GM18505 (cell line): ENCODE measurements around the gene MCM8.

Experiments used
- ATAC-seq: cut with Tn5 transposase; IDR thresholded peaks from one replicate; pipeline ENCODE4 v1.9.1; 2021; ENCODE audit not compliant: unreplicated experiment
- POLR2A ChIP-seq: IDR thresholded peaks from 4 replicates; pipeline ENCODE4 v1.6.1; 2011; ENCODE audit warnings: borderline replicate concordance; ENCODE audit not compliant: insufficient read depth, insufficient read length; ENCODE audit errors: extremely low read depth

Gene MCM8

DNA sequence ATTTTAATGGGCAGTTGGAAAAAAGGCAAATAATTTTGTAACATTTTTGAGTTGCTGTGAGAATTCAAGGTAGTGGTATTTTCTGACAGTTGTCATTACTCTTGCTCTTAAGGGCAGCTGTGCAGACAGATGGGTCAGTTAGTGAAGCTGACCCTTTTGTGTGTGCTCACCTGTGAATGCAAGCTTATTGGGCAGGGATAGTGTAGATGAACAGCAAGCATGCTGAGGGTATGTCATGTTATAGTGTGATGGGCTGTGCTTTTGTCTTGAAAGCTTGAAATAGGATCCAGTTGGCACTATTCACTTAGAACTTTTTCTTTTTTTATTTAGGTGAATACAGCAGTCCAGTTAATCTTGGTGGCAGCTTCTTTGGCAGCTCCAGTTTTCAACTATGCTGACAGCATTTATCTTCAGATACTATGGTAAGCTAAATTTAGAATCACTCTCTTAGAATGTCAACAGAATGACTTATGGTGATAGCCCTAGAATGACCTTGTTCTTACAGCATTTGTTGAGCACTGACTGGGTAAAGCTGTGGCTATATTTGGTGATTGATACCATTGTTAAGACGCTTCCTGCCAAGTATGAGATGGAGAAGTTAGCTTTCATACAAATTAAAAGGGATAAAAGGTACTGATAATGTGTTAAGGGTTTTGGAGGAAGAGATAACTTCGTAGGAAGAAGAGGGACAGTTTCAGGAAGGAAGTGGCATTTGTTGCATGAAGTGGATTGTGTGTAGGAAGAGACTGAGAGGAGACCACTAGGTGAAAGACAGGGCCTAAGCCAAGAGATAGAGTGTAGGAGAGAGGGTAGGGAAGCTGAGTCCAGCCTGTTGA lies 83.9 kb downstream of the MCM8 start:
- ATAC-seq = no peak
- no peak for TF ChIP-seq POLR2A

DNA sequence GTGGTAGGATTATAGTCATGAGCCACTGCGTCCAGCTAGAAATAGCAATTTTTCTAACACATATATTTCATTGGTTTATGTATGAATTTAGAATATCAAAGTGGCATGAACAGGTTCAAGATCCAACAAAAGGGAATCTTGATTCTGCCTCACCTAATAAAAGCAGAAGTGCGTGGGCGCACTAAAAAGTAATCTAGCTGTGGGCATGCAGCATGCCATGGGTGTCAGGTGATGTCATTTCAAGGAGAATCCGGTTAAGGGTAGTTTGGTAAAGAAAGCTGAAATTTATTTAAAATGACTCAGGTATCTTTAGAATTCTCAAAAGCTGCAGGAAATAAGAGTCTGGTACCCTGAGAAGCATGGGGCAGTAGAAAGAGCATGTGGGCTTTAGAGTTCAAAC lies 85.8 kb downstream of the MCM8 start:
- ATAC-seq = no peak
- no peak for TF ChIP-seq POLR2A

DNA sequence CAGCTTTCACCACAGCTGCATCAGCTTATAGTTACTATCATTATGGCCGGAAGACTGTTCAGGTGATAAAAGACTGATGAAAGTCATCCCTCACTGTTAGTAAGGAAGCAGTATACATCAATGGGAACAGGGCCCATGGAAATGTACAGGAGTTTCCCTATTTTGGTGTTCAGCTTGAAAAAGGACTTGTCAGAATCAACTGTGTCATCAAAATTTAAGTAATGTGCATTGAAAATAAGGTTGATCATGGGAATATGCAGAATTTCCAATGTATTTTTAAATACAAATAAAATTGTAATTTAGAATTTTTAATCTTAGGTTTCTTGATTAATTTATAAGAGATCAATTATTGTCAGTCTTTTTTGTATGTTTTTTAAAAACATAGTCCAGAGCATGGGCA lies 86.6 kb downstream of the MCM8 start:
- ATAC-seq = no peak
- TF ChIP-seq POLR2A = no peak

DNA sequence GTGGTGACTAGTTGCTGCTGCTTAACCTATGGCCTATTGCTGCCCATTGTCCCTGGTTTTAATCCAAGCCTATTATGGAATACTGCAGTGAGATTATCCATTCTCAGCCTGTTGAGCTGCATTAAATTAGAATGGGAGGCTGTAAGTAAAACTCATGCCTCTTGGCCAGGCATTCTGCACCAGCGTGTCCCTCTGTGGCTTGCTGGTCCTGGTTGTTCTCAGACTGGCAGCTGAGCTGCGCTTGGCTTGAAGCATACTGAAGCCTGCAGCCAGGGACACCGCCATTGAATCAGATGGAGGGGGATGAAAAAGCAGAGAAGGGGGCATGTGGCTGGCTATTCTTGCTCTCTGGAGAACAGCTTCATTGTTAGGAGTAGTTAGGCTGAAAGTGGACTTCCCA lies 87.8 kb downstream of the MCM8 start:
- ATAC-seq = no peak
- TF ChIP-seq POLR2A = no peak

DNA sequence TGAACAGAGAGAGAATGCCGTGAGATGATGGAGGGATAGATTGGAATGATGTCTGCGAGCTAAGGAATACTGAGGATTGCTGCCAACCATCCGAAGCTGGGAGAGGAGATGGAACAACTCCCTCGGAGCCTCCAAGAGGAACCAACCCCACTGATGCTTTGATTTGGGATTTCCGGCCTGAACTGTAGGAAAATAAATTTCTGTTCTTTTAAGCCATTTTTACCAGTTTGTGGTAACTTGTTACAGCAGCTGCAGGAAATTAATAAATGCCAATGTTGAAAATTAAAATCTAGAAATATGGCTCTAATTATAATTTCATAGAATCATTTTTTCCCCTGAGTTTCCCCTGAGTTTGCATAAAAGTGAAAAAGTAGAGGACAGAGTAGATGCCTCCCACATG lies 89.3 kb downstream of the MCM8 start:
- TF ChIP-seq POLR2A = no peak
- ATAC-seq = no peak

DNA sequence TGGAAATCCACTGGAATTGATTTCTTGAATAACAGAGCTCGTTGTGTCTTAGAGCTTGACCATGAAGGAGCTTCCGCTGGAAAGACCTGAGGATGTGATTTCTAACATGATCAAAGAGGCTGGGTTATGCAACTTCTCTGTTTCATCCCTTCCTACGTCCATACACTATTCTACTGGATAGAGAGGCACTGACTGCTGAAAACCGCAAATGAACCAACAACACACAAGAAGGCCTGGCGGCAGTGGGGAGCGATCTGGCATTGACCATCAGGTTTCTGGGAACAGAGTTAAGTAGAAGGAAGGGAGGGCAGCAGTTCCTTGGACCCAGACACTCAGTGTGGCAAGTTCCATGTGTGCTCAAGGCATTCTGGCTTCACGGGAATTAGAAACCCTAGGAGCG lies 90.1 kb downstream of the MCM8 start:
- TF ChIP-seq POLR2A = no peak
- ATAC-seq = no peak

DNA sequence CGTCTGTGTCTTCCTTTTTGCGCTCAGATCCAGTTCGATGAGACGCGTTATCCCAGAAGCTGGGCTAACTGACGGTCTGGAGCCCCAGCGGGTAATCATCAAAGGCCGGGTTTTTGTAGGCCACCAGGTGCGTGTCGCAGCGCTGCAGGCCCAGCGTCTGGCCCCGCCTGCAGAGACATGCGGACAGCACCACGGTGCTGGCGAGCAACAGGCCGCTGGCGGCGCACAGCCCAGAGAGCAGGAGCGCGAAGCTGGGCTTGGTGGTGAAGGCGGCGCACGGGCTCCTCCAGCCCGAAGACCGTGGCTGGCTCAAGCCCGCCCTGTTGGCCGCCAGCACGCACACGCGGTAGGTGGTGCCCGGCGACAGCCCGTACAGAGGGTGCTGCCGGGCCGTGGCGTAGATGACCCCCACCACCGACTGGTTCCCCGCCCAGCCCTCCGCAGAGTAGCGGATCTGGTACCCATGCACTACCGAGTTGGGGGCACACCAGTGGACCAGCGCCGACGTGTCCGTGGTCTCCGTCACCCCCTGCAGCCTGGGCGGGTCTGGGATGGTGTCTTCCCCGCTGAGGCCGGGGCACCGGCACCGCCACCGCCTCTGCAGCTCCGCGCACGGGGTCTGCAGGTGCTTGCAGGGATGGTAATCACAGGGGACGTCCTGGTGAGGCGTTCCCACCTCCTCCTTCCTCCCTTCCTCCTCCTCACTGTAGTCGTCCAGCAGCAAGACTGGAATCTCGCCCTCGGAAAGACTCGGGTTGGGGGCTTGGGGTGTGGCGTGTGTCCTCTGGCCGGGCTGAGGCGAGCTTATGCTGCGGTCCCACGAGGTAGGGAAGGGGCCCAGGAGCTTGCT lies 90.7 kb downstream of the MCM8 start:
- no peak for TF ChIP-seq POLR2A
- no peak for ATAC-seq

DNA sequence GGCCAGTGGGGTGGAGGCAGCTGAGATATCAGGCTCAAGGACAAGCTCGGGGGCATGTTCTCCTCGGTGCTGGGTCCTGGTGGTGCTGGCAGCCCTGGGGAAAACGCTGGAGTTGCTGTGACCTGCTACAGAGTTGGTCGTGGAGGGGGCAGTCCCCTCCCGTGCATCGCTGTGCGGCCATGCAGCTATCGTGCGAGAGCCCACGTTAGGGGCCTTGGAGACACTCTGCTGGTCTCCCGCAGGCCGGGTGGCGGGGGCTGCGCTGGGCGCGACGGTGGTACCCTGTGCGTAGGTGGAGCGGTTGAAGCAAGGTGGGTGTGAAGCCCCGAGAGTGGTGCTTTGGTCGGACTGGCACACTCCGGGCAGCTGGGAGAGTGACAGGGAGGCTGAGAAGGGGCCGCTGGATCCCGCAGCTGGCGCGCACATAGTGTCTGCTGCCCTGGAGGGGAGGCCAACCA lies 91.4 kb downstream of the MCM8 start:
- ATAC-seq = no peak
- no peak for TF ChIP-seq POLR2A

DNA sequence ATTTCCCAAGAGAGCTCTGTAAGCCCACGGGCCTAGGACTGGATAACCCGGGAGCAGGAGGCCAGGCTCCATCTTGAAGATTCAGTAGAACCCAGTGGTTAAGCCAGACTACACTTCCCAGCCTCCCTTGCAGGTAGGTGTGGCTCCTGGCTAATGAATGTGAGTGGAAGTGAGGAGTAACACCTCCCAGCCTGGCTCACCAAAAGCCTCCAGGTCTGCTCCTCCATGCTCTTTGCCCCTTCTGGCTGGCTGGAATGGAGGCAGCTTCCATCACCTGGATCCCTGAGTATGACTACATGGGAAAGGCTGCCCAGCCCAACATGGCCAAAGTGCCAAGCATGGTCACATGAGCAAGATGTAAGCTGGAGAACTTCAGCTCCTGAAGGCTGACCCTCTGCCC lies 93.7 kb downstream of the MCM8 start:
- no peak for ATAC-seq

DNA sequence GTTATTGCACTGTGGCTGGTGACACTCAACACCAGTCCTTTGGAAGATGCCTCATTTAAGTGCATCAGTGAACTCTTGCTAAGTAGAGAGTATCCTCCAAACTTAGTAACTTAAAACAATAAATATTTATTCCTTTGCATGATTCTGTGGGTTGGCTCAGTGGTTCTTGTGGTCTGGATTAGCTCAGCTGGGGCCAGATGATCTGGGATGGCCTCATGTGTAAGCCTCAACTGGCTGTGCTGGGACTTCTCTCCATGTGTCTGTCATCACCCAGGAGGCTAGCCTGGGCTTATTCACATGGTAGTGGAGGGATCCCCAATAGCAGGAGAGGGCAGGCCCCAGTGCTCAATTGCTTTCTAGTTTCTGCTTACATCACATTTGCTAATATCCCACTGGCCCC lies 95.1 kb downstream of the MCM8 start:
- ATAC-seq = no peak
- no peak for TF ChIP-seq POLR2A

More for the DNA sequence above, 93.7 kb downstream of the MCM8 start:
- no peak for TF ChIP-seq POLR2A

DNA sequence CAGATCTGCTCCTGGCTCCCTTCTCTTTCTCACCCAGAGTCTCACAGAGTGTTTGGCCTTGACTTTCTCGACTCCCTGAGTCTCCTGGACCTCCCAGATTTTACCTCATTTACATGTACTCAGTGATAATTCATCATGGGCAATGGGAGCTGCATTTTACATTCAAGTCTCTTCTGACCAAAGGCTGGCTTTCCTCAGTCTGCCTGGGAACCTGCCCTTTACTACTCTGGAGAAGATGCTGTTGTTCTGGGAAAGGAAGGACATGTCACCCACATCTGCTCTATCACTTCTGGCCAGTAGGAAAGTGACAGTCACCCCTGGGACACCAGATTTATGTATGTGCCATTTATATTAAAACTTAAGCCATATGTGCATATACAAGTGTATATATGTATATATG lies 96.0 kb downstream of the MCM8 start:
- TF ChIP-seq POLR2A = no peak
- ATAC-seq = no peak

DNA sequence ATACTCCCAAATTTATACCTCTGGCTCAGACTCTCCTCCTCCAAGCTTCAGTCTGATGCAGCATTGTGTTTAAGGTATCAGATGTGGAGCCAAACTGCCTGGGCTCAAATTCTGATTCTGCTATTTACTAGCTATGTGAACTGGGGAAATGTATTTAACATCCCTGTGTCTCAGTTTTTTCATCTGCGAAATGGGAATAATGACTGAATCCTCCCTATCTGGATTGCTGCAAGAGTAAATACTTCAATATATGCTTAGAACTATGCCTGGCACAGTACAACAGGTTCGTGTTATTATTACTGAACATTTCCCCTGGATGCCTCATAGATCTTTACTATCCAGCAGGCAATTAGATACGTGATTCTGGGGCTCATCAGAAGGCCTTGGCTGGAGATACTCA lies 97.9 kb downstream of the MCM8 start:
- TF ChIP-seq POLR2A = no peak
- ATAC-seq = no peak
